ENCODE measurements around the gene AMER3. TPM values are rescaled to one million over a fixed set of nuclear protein-coding genes. Genes with fewer than 3 reads are reported as not detected.

AMER3 gene
- polyA plus RNA-seq, 1 of the 3 experiments (the other 2 are of a cell fraction) = under 0.01 TPM

DNA sequence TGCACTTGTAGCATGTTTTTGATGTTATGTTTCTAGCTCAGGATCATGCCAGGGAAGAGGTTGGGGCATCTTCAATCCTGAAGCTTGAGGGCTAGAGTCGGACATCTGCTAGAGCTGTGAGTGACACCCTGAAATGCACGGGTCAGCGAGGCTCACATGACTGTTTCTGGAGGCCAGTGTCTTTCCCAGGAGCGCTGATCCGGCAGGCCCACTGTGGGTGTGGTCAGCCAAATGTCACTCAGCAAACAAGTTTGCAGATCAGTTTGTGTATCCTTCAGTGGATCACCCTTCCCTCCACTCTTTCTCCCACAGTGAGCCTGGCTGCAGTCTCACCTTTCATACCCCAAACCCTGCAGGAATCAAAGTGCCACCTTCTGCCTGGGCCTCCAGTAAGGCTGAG, 58.4 kb downstream of the AMER3 start:
- POLR2A ChIA-PET = no interaction called here
- H3F3A ChIP-seq (replicated peaks; ENCODE audit: insufficient read depth) = no peaks in the 10 kb centered on the region
- H3K4me2 ChIP-seq = no peak overlapping the region
- CTCF ChIA-PET = interaction anchor here (1.3 kb wide), 1 partner anchor 61 kb away, joined by 4 read pairs; no protein-coding TSS in a partner anchor
- H4K20me1 ChIP-seq (ENCODE audit: insufficient read depth) = no peaks in the 10 kb centered on the region
- no peak for TF ChIP-seq POLR2AphosphoS5 (IDR thresholded peaks at IDR 0.05; ENCODE audit: low read depth, low read length)
- no peak for DNase-seq
- H2AFZ ChIP-seq (ENCODE audit: low read depth) = no peak overlapping the region
- no peaks in the 10 kb centered on the region for H3K4me1 ChIP-seq (ENCODE audit: control insufficient read depth in 1 of 2, insufficient read depth in 2 of 2, low read depth in 1 of 2, low read length in 1 of 2)
- H3K36me3 ChIP-seq (replicated peaks in 1 of 2; ENCODE audit: control insufficient read depth in 1 of 2, insufficient read depth in 2 of 2, low read length in 1 of 2) = no peaks in the 10 kb centered on the region
- H3K4me3 ChIP-seq (ENCODE audit: low read depth in 2 of 2, low read length in 1 of 2) = no peak overlapping the region
- no peak overlapping the region for H3K9ac ChIP-seq
- no peaks in the 10 kb centered on the region for H3K27me3 ChIP-seq (ENCODE audit: insufficient read depth)
- H3K9me3 ChIP-seq = no peaks in the 10 kb centered on the region
- H3K27ac ChIP-seq (ENCODE audit: low read depth in 2 of 2, low read length in 1 of 2) = no peak overlapping the region
- WGBS (ENCODE audit: low lambda C conversion rate) = 67% methylated on average over 1 of the region's 5 CpGs
- no peaks in the 10 kb centered on the region for H3K79me2 ChIP-seq (ENCODE audit: insufficient read depth)
- no peaks in the 10 kb centered on the region for H3K9me2 ChIP-seq

DNA sequence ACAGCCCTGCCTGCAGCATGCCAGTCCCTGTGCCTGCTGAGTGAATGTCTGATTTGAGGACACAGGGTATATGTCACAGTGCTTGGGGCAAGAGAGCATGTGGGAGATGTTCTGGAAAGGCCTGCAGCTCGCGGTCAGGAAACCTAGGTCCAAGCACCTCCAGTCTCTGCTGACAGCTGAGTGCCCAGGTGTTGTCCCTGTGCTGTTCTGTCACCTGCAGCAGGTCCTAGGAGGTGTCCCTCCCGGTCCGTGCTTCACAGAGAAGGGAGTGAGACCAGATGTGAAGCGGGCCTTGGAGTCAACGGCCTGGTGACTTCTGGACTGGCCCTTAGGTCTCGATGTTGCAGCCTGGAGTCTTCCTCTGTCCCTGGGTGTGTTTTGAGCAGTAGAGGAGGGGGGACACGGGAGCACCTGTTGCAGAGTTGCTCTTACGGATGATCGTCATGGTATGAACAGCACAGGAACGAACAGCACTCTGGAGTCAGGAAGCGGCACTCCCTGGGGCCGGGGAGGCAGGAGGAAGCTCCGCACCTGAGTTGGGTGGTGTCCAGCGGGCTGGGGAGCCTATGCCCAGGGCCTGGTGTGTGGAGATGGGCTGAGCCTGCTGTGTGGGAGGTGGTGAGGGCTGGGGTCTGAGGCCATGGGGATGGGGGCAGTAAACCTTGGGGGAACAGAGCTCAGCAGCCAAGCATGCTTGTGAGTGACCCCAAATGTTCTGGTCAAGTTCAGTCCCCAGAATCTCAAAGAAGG, 59.8 kb downstream of the AMER3 start:
- TF ChIP-seq, protein P1, sequence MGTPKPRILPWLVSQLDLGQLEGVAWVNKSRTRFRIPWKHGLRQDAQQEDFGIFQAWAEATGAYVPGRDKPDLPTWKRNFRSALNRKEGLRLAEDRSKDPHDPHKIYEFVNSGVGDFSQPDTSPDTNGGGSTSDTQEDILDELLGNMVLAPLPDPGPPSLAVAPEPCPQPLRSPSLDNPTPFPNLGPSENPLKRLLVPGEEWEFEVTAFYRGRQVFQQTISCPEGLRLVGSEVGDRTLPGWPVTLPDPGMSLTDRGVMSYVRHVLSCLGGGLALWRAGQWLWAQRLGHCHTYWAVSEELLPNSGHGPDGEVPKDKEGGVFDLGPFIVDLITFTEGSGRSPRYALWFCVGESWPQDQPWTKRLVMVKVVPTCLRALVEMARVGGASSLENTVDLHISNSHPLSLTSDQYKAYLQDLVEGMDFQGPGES (IDR thresholded peaks at IDR 0.05; ENCODE audit: low read depth, low read length) = no peak
- Histone ChIP-seq H3K4me2 (no peak overlapping the region), H3K9me3 (no peaks in the 10 kb centered on the region), H3K27me3 (ENCODE audit: insufficient read depth) (no peaks in the 10 kb centered on the region), H3K4me3 (ENCODE audit: low read depth in 2 of 2, low read length in 1 of 2) (no peak overlapping the region), H4K20me1 (ENCODE audit: insufficient read depth) (no peaks in the 10 kb centered on the region), H3K27ac (ENCODE audit: low read depth in 2 of 2, low read length in 1 of 2) (no peak overlapping the region), H3K9me2 (no peaks in the 10 kb centered on the region), H3K79me2 (ENCODE audit: insufficient read depth) (no peaks in the 10 kb centered on the region), H3K4me1 (ENCODE audit: control insufficient read depth in 1 of 2, insufficient read depth in 2 of 2, low read depth in 1 of 2, low read length in 1 of 2) (peaks cover 0 to 9% of the 10 kb centered on the region in 2 experiments; a peak in 1 of 4 replicates), H2AFZ (ENCODE audit: low read depth) (no peak overlapping the region), H3K36me3 (replicated peaks in 1 of 2; ENCODE audit: control insufficient read depth in 1 of 2, insufficient read depth in 2 of 2, low read length in 1 of 2) (no peaks in the 10 kb centered on the region), H3F3A (replicated peaks; ENCODE audit: insufficient read depth) (no peaks in the 10 kb centered on the region), H3K9ac (no peak overlapping the region)
- ChIA-PET POLR2A (no interaction called here), CTCF (interaction anchor here (0.6 to 1.6 kb wide), 2 partner anchors 17 to 58 kb away, joined by 3 to 5 read pairs; no protein-coding TSS in a partner anchor)
- WGBS (ENCODE audit: low lambda C conversion rate) = 63% methylated on average over 13 of the region's 15 CpGs
- DNase-seq = no peak

Other genes with a start within 250 kb of the AMER3 start
- gene POTEI, start 246.2 kb upstream of the AMER3 start, polyA plus RNA-seq (2012; rRNA removed) = 0.03 TPM in 1 of 2 replicates, not detected in the other
- not detected in 2 replicates for gene CFC1B, start 234.3 kb upstream of the AMER3 start, polyA plus RNA-seq (2012; rRNA removed)
- not detected in 2 replicates for gene CFC1, start 156.0 kb upstream of the AMER3 start, polyA plus RNA-seq (2012; rRNA removed)
- gene POTEJ, start 144.1 kb upstream of the AMER3 start, polyA plus RNA-seq (2012; rRNA removed) = not detected in 2 replicates
- gene GPR148, start 26.5 kb upstream of the AMER3 start, polyA plus RNA-seq (2012; rRNA removed) = not detected in 2 replicates
- gene ARHGEF4, start 81.4 kb downstream of the AMER3 start, polyA plus RNA-seq (2012; rRNA removed) = 1.5 and 2.3 TPM in 2 replicates

Data from SK-N-SH (cell line).